GM21786 (cell line): Measurements from ENCODE around the gene RAD23B.
"Not testable (repeated sequence)": the region's sequence is repeated elsewhere in the genome, so short reads cannot be mapped to it uniquely, and the experiment has no call there.

Source experiments
- ATAC-seq: cut with Tn5 transposase; IDR thresholded peaks from one replicate; pipeline ENCODE4 v1.9.1; 2021; ENCODE audit not compliant: unreplicated experiment

The RAD23B gene

DNA sequence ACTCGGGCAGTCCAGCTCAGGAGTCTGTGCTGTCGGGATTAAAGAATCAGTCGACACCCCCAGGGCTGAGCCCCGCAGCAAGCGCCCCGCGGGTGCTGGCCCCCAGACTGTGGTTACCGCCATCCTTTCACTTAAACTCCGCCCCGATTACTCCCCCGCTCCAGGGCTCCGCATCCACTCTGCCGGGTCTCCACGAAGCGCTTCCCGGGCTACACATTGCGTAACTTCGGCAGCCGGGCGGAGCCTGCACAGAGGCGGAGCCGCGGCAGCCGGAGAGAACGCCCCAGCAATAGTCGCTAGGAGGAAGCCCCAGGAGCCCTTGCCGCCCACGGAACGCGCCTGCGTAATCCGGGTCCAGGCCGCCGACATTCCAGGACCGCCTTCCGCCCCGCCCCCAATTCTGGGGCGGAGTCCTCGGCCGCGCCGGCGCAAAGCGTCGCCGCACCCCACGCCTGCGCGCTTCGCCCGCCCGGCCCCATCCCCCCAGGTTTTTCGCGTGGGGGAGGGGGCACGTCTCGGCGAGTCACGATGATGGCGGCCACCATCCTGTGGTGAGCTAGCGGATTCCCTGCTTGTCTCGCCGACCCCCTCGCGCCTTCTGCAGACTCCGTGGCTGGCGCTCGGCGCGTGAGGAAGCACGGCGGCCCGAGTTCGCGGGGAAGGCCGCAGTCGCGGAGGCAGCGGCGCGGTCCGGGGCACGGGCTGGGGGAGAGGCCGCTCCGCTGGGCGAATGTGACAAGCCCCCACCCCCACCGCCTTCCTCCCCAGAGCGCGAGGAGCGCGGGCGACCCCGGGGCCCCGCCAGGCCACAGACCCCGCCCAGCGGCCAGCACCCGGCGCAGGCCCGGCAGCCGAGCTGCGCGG is at the start of gene RAD23B:
TSS of gene RAD23B (plus strand) at position 521 of the 864 bp plus-strand sequence. CDS start 351 bp downstream, outside the sequence.
- peak; percentile 85 for ATAC-seq

DNA sequence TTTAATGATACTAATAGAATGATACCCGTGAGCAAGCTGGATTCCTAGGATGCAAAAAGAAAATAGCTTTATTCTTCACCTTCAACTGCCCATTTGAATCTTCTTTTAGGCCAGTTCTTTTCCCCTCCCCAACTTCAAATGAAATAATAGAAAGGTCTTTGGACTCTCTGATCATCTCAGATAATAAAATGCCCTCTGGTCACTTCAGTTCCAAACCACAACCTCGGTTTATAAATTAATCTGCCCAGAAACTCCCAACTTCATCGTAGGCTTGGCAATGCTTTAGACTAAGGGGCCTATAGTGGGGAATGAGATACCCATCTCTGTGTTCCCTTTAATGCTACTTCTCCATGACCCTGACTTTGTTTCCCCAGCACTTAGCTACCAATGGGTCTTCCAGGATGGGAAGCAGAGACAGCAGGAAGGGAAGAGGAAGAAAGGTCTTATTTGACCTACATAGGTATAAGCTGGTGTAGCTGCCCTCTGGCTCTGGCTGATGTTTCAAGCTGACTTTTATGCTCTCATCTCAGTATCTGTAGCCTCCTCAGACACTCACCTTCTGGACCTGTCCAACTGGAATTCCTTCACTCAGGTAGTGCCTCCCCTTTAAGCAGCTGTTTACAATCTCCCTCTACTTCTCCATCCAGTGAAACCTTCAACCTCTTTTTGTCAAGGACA is 47.2 kb upstream of the RAD23B start:
- ATAC-seq: no peak

GRCh38 chr9:107237873-107238272 is 45.2 kb upstream of the RAD23B start:
- ATAC-seq: no peak

GRCh38 chr9:107239474-107239873 is 43.6 kb upstream of the RAD23B start:
- ATAC-seq: no peak

DNA sequence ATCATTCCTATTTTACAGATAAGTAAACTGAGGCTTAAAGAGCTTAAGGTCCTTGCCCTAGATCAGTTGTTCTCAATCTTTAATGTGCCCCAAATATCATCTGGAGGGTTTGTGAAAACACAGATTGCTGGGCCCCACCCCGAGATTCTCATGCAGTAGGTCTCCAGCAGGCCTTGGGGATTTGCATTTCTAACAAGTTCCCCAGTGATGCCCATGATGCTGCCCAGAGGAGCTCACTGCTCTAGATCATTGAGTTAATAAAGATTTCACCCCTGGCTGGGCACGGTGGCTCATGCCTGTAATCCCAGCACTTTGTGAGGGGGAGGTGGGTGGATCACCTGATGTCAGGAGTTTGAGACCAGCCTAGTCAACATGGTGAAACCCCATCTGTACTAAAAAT is 42.8 kb upstream of the RAD23B start:
- ATAC-seq: no peak

GRCh38 chr9:107242073-107243030 is 40.7 kb upstream of the RAD23B start:
- no peak for ATAC-seq

GRCh38 chr9:107243742-107244141 is 39.3 kb upstream of the RAD23B start:
- ATAC-seq: peak; percentile 76

DNA sequence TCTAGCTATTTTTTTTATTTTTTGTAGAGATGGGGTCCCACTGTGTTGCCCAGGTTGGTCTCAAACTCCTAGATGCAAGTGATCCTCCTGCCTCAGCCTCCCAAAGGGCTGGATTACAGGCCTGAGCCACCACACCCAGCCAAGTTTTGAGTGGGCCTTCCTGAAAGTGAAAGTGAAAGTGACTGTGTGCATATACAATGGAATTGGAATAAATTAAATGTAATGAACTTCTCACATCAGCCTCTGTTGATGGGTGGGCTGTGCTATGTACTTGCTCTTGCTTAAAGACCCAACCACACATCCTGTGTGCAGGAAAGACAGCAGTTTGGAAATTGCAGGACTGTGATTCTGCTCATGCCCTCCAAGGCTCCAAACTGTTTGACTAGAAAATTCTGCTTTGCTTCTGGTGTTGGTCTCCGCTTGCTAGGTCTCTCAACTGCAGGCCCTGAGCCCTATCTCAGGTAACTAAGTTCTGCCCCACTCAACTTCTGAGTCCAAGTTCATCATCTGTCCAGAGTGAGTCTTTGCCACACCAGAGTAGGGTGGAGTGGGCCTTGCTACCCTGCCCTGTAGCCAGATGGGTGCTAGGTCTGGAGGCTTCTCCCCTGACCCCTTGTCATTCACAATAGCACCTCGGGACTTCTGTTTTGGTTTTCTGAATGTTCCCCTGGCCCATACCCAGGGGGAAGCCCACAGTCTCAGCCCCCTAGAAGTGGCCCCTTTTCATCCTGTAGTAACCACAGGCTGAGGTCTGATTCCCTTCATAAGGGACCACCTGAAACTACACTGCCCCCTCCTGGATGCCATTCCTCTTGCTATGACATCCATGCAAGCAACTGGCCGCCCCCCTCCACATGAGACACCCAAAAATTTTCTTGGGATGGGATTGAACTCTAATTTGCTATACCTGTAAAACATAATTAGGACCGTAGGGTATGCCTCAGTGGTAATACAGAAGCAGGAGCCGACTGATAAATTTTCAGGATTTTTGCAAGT is 36.5 kb upstream of the RAD23B start:
- ATAC-seq: no peak

- ATAC-seq: no peak
Observed at GRCh38 chr9:107248714-107249113, 34.4 kb upstream of the RAD23B start.

DNA sequence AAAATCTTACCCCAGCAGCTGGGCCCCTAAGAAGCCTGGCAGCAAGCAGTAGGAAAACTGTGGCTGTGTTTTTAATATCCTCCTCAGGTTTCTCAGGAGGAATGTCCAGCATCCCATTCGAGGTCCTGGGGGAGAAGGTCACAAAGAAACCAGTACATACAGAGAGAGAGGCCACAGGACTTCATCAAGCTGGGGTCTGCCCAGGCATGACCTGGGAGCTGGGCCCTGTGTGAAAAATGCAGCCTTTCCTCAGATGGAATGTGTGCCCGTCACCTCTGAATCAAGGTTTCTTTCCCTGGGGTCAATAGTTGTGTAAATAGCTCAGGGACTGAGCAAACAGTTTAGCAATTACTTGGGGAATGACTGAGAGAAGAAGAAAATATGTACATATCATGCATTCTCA is 33.9 kb upstream of the RAD23B start:
- ATAC-seq: no peak

DNA sequence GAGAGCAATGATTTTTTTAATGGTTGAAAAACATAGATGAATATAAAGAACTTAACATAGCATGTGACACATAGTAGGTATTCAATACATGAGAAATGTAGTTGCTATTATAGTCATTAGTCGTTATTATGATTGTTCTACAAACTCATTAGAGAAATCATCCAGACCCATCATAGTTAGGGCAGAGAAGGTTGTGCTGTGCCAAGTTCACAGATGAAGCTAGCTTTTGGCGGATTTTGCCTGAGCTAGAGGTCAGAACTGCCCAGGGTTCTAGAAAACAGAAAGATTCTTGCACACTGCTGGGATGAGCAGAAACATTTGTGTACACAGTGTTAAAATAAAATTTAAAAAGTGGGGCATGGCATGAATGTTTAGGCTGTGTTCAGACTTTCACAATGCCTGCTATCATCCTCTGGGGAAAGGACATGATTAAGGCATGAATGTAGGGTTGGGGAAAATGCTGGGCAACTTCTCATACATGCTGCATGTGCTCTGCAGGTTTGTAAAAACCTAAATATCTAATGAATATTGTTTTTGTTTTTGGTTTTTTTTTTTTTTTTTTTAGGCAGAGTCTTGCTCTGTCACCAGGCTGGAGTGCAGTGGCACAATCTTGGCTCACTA is 33.3 kb upstream of the RAD23B start:
- ATAC-seq: no peak

DNA sequence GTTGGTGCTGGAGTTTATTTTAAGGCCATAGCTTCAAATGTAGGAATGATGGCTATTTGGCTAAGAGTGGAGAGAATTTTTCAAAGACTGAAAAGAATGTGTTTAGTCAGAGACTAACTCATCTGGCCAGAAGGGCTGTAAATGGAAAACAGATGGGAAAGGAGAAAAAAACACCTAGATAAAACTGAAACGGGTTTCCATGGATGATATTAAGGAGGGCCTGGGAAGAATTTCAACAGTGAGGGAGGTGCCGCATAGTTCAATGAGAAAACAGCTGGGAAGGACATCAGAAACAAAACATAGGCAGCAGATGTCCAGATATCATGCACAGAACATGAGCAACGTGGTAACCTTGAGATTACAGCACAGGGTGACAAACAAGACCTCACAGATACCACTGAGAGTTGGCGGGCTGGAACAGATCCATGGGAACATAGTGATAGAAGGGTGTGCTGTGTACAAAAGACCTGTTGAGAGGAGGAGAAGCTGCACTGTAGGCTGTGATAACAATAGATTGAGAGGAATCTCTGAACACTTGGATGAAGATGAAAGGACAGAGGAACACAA is 31.2 kb upstream of the RAD23B start:
- ATAC-seq: no peak

DNA sequence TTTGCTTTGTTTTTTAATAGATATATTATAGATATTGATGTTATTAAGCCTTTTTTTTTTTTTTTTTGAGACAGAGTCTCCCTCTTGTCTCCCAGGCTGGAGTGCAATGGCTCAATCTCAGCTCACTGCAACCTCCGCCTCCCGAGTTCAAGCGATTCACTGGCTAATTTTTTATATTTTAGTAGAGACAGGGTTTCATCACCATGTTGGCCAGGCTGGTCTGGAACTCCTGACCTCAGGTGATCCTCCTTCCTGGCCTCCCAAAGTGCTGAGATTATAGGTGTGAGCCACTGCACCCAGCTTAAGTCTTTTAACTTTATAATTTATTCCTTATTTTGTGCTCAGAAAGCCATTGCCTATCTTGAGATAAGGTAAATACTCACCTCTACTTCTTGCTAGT is 24.2 kb upstream of the RAD23B start:
- no peak for ATAC-seq

GRCh38 chr9:107259751-107260313 is 23.2 kb upstream of the RAD23B start:
- ATAC-seq: not testable (repeated sequence)

DNA sequence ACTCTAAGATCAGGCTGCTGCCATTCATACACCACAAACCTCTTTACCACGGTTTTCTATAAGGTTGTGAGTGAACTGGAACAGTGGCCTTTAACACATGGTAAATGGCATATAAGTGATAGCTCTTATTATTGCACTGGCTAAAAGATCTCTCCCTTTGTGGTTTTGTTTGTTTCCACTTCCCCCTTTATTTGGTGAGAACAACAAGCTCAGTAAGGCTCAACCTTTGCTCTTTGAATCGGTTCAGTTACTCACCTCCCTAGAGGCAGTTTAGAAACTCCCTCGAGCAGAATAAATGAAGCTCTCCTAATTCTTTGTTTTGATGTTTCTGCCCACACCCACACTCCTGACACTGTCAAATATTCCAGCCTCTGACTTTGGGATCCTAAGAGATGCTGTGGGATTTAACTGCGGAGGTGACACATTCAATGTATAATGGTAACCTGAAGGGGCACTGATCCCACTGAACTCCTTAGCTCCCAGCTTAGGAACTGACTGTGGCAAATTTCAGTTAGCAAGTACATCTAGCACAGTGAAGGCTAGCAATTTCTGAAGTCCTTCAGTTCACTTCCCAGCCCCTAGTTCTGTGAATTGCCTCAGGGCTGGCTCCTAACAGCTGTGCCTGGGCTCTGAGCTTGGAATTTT is 22.5 kb upstream of the RAD23B start:
- ATAC-seq: peak; percentile 99

DNA sequence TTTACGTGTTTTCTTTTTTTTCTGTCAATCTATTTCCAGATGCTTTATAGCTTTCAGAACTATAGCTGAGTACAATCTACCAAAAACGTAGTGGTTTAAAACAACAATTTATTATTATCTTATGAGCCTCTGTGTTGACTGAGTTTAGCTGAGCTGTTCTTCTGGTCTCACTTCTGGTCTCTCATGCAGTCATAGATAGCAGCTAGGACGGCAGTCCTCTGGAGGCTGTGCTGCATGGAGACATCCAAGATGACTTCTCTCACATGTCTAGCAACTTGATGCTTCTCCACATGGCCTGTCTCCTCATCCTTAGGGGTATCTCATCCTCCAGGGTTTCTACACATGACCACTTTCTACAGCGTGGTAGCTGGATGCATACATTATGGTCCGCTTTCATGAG is 22.0 kb upstream of the RAD23B start:
- ATAC-seq: no peak

- no peak for ATAC-seq
Observed at GRCh38 chr9:107263289-107263688, 19.8 kb upstream of the RAD23B start.

- no peak for ATAC-seq
Observed at GRCh38 chr9:107266624-107267368, 16.3 kb upstream of the RAD23B start.
